ENCODE measurements around the gene WAC. TPM values are rescaled to one million over a fixed set of nuclear protein-coding genes. Genes with fewer than 3 reads are reported as not detected.

Gene WAC
- total RNA-seq, 2 donors from 2014 or later, result 133 TPM

GRCh38 chr10:28668363-28669226 lies 135.7 kb downstream of the WAC start:
- DNase-seq, result peak; percentile 87
- Mint-ChIP-seq H3K4me3 (peak overlapping the region; percentile 65), H3K27ac (no peak overlapping the region), H3K9me3 (no peaks in the 10 kb centered on the region), H3K27me3 (ENCODE audit: insufficient read depth) (peaks cover 60% of the 10 kb centered on the region), H3K36me3 (ENCODE audit: low read depth) (no peaks in the 10 kb centered on the region), H3K4me1 (peaks cover 23% of the 10 kb centered on the region)
- 3 to 5% methylated on average over 33 to 59 of the region's 59 CpGs for WGBS, 2 experiments (ENCODE audit: insufficient coverage in 1 of 2, insufficient read length in 1 of 2)
- Histone ChIP-seq H3K4me3 (ENCODE audit: low read length) (peak overlapping the region; percentile 87), H3K27me3 (ENCODE audit: control insufficient read depth, insufficient read depth, low read length, poor library complexity, severe bottlenecking) (peaks cover 63% of the 10 kb centered on the region), H3K9me3 (ENCODE audit: control insufficient read depth, low read length) (no peaks in the 10 kb centered on the region), H3K36me3 (ENCODE audit: control insufficient read depth, insufficient read depth, low read length) (no peaks in the 10 kb centered on the region), H3K9ac (ENCODE audit: extremely low read depth, low read length, poor library complexity, severe bottlenecking) (peak overlapping the region; percentile 35), H3K27ac (ENCODE audit: low read depth, low read length) (no peak overlapping the region), H3K4me1 (ENCODE audit: control insufficient read depth, insufficient read depth, low read length) (no peaks in the 10 kb centered on the region)
- no peak for TF ChIP-seq CTCF (conservative IDR thresholded peaks at IDR 0.05)

- Mint-ChIP-seq H3K9me3 (no peaks in the 10 kb centered on the region), H3K27ac (no peak overlapping the region), H3K4me1 (peaks cover 24% of the 10 kb centered on the region), H3K4me3 (peak overlapping the region; percentile 65), H3K27me3 (ENCODE audit: insufficient read depth) (peaks cover 66% of the 10 kb centered on the region), H3K36me3 (ENCODE audit: low read depth) (no peaks in the 10 kb centered on the region)
- Histone ChIP-seq H3K4me1 (ENCODE audit: control insufficient read depth, insufficient read depth, low read length) (no peaks in the 10 kb centered on the region), H3K36me3 (ENCODE audit: control insufficient read depth, insufficient read depth, low read length) (no peaks in the 10 kb centered on the region), H3K9me3 (ENCODE audit: control insufficient read depth, low read length) (no peaks in the 10 kb centered on the region), H3K9ac (ENCODE audit: extremely low read depth, low read length, poor library complexity, severe bottlenecking) (no peak overlapping the region), H3K4me3 (ENCODE audit: low read length) (peak overlapping the region; percentile 87), H3K27me3 (ENCODE audit: control insufficient read depth, insufficient read depth, low read length, poor library complexity, severe bottlenecking) (peaks cover 72% of the 10 kb centered on the region), H3K27ac (ENCODE audit: low read depth, low read length) (no peak overlapping the region)
- DNase-seq, result no peak
- 53 to 80% methylated on average over 13 to 21 of the region's 21 CpGs for WGBS, 2 experiments (ENCODE audit: insufficient coverage in 1 of 2, insufficient read length in 1 of 2)
- TF ChIP-seq CTCF (conservative IDR thresholded peaks at IDR 0.05), result no peak
Measured at GRCh38 chr10:28669227-28670173, 136.6 kb downstream of the WAC start.

Other genes with a start within 250 kb of the WAC start
- 1 to 10 TPM; 5.5 to 7.7 TPM for gene MPP7, start 230.1 kb upstream of the WAC start, total RNA-seq
- gene BAMBI, start 144.4 kb downstream of the WAC start, total RNA-seq, result 10 to 100 TPM; 41.4 to 49.2 TPM

All from endodermal cell (in vitro differentiated cells).